ENCODE measurements around the gene ZBTB2. TPM values are rescaled to one million over a fixed set of nuclear protein-coding genes. Genes with fewer than 3 reads are reported as not detected.

The ZBTB2 gene
- total and polyA plus RNA-seq, 2 of the 4 experiments (the other 2 are of a cell fraction) = 11.8 to 17.7 TPM

- peak; percentile 73 for DNase-seq
- dilution Hi-C loops (cut with HindIII; ENCODE audit: low sequenced_read_pairs, unreplicated experiment) = no loop called here
- TSS peak; percentile 46 for BruUV-seq (replicated peaks)
- peak; percentile 86 for TF ChIP-seq USF2 (IDR thresholded peaks at IDR 0.05; ENCODE audit: low read depth, low read length)
- no peak for TF ChIP-seq RCOR1 (IDR thresholded peaks at IDR 0.05; ENCODE audit: insufficient replicate concordance, low read length)
- TF ChIP-seq CTCF (conservative IDR thresholded peaks at IDR 0.05; ENCODE audit: low read depth, low read length) = no peak
- TF ChIP-seq BHLHE40 (IDR thresholded peaks at IDR 0.05; ENCODE audit: low read depth, low read length) = peak; percentile 51; the same call in 1 of the 2 replicates
- 0 out of 2 replicates have a peak, but pooled peaks have one; percentile 10 for TF ChIP-seq CHD1 (IDR thresholded peaks at IDR 0.05; ENCODE audit: low read depth, low read length)
- TF ChIP-seq RAD21 (IDR thresholded peaks at IDR 0.05; ENCODE audit: low read length) = no peak
- TF ChIP-seq ELK1 (IDR thresholded peaks at IDR 0.05; ENCODE audit: borderline replicate concordance, low read depth, low read length) = no peak
- no peak for TF ChIP-seq MXI1 (IDR thresholded peaks at IDR 0.05; ENCODE audit: borderline replicate concordance, low read depth, low read length)
- TF ChIP-seq POLR2A (IDR thresholded peaks at IDR 0.05; ENCODE audit: low read depth, low read length) = peak; percentile 82
- TF ChIP-seq MAZ (IDR thresholded peaks at IDR 0.05; ENCODE audit: borderline replicate concordance, low read depth, low read length) = no peak
- TF ChIP-seq CEBPB (IDR thresholded peaks at IDR 0.05; ENCODE audit: low read depth, low read length) = no peak
Observed at GRCh38 chr6:151325075-151326050, 66.0 kb downstream of the ZBTB2 start.

More at GRCh38 chr6:151325075-151326050, 66.0 kb downstream of the ZBTB2 start:
- peak overlapping the region; percentile 75 for H4K5ac ChIP-seq (ENCODE audit: low read depth, low read length)
- peak overlapping the region; percentile 50 for H3K18ac ChIP-seq (ENCODE audit: low read depth, low read length)
- no peaks in the 10 kb centered on the region for H4K20me1 ChIP-seq (ENCODE audit: insufficient read depth, low read length)
- H2BK5ac ChIP-seq (ENCODE audit: low read depth, low read length, poor library complexity, severe bottlenecking) = peak overlapping the region; percentile 39
- peak overlapping the region; percentile 49 for H3K27ac ChIP-seq (ENCODE audit: insufficient read depth, low read length)
- peak overlapping the region; percentile 74 for H2AK9ac ChIP-seq (replicated peaks; ENCODE audit: low read depth, low read length, poor library complexity)
- peak overlapping the region; percentile 69 for H3K4ac ChIP-seq (ENCODE audit: low read depth, low read length)
- no peaks in the 10 kb centered on the region for H3K27me3 ChIP-seq (ENCODE audit: control insufficient read depth, insufficient read depth, low read length)
- peaks cover 9% of the 10 kb centered on the region; the same call in 1 of the 2 replicates for H3K4me1 ChIP-seq (ENCODE audit: control insufficient read depth, insufficient read depth, low read length)
- peak overlapping the region; percentile 67 for H3K9ac ChIP-seq (ENCODE audit: low read depth, low read length)
- H3K4me2 ChIP-seq (ENCODE audit: low read depth, low read length) = peak overlapping the region; percentile 91
- peak overlapping the region; percentile 66 for H4K91ac ChIP-seq (ENCODE audit: insufficient read depth, low read depth, low read length)
- ATAC-seq (ENCODE audit: low read depth) = peak; percentile 64
- peak overlapping the region; percentile 13; the same call in 2 of the 3 replicates for H2BK15ac ChIP-seq (ENCODE audit: low read depth, low read length)
- H3K9me1 ChIP-seq (ENCODE audit: insufficient read depth, low read length) = 0 out of 2 replicates have a peak, but pooled peaks cover 3% of the 10 kb centered on the region
- H2AK5ac ChIP-seq (ENCODE audit: low read depth, low read length) = peak overlapping the region; percentile 67
- peak overlapping the region; percentile 93 for H3K4me3 ChIP-seq (ENCODE audit: insufficient read depth, low read depth, low read length)
- ChIA-PET POLR2A (ENCODE audit: unreplicated experiment) (interaction anchor here (0.6 kb wide), 2 partner anchors 203 to 239 kb away, joined by 7 to 12 read pairs; no protein-coding TSS in a partner anchor), CTCF (interaction anchor here (0.6 to 4.4 kb wide), 18 partner anchors 18 to 507 kb away, joined by 3 to 56 read pairs (median 4); no protein-coding TSS in a partner anchor)
- peak overlapping the region; percentile 23 to 70; a peak in 3 of 4 replicates for H4K8ac ChIP-seq (ENCODE audit: low read depth in 2 of 2, low read length in 2 of 2)
- no peaks in the 10 kb centered on the region for H3K9me3 ChIP-seq (ENCODE audit: control insufficient read depth, insufficient read depth, low read length)
- H3K79me1 ChIP-seq (ENCODE audit: low read depth in 1 of 2, low read length in 2 of 2) = peaks cover 5 to 19% of the 10 kb centered on the region in 2 experiments; a peak in 3 of 4 replicates
- H3K56ac ChIP-seq (ENCODE audit: extremely low read depth, insufficient read depth, low read length) = peak overlapping the region; percentile 50; the same call in 1 of the 2 replicates
- 1% methylated on average over 14 of the region's 46 CpGs; no CpG with 5 or more reads in 1 of the 2 experiments for WGBS, 2 experiments (ENCODE audit: extremely low coverage in 2 of 2, insufficient read length in 1 of 2)
- in situ Hi-C loops (cut with MboI; ENCODE audit: low sequenced_read_pairs) (loop anchor here (10.0 to 25.0 kb wide), 2 partner anchors 501 to 913 kb away; no protein-coding TSS in a partner anchor), intact Hi-C loops (cut with micrococcal nuclease) (loop anchor here (2.0 kb wide), 3 partner anchors 217 to 433 kb away; no protein-coding TSS in a partner anchor)
- H2BK20ac ChIP-seq (ENCODE audit: low read depth, low read length) = peak overlapping the region; percentile 39
- peak overlapping the region; percentile 92 for H3K23ac ChIP-seq (ENCODE audit: low read depth, low read length)
- peak overlapping the region; percentile 79 for H3K14ac ChIP-seq (replicated peaks; ENCODE audit: low read depth, low read length)
- H3K36me3 ChIP-seq (ENCODE audit: control insufficient read depth, insufficient read depth, low read length) = no peaks in the 10 kb centered on the region
- peak overlapping the region; percentile 56 for H2BK120ac ChIP-seq (ENCODE audit: low read depth, low read length)
- peak overlapping the region; percentile 92 for H2AFZ ChIP-seq (replicated peaks; ENCODE audit: low read length, poor library complexity)

Data from IMR-90 (cell line).